BJ (cell line): ENCODE data around the gene TBL3. TPM values are rescaled to one million over a fixed set of nuclear protein-coding genes. Genes with fewer than 3 reads are reported as not detected.
A peak's percentile ranks its signal among the peaks of the same experiment; 100 is the strongest.

ENCODE experiments used
- CTCF ChIA-PET: fragments of 350-600 bp; formaldehyde crosslinking; extraction: SDS; loops from one replicate; lab custom pipeline; 2021; ENCODE audit warnings: antibody characterized with exemption, inconsistent platforms; lab: Yijun Ruan, JAX
- POLR2A ChIA-PET: fragments of 300-600 bp; sonication (Branson Sonifier 250); formaldehyde crosslinking; extraction: SDS; loops from one replicate; lab custom pipeline; 2021; ENCODE audit warnings: antibody characterized with exemption; lab: Charles Lee
- DNase-seq: peaks from one replicate; pipeline ENCODE4 v3.0.0-alpha.2; 2011; ENCODE audit warnings: low read depth
- H3K27me3 ChIP-seq: 2 replicates; pipeline ENCODE4 v1.6.0; 2011; ENCODE audit warnings: low read length; ENCODE audit not compliant: control insufficient read depth, insufficient read depth
- H3K36me3 ChIP-seq: 2 replicates; pipeline ENCODE4 v1.5.1; 2011; ENCODE audit warnings: low read length; ENCODE audit not compliant: control insufficient read depth, insufficient read depth
- H3K4me3 ChIP-seq: 2 replicates; pipeline ENCODE4 v1.5.1; 2011; ENCODE audit warnings: low read depth, mild to moderate bottlenecking, control low read depth, low read length
- CTCF ChIP-seq: IDR thresholded peaks from 2 replicates; pipeline ENCODE4 v1.5.1; 2011; ENCODE audit warnings: low read depth, mild to moderate bottlenecking, control low read depth, inconsistent platforms, low read length, moderate library complexity; ENCODE audit not compliant: insufficient read depth
- polyA plus RNA-seq: library from polyadenylated mRNA; depleted of rRNA; stranded (reverse); fragments of >200 nt; gene quantifications from 2 replicates; pipeline ENCODE4 v1.2.3, GENCODE V29; 2011

TBL3 gene
- polyA plus RNA-seq, 1 experiment: 33.1 TPM

- H3K36me3 ChIP-seq: no peaks in the 10 kb centered on the region
- H3K4me3 ChIP-seq: no peak overlapping the region
- TF ChIP-seq CTCF: peak; percentile 53
- ChIA-PET CTCF (interaction anchor here (0.8 to 3.4 kb wide), 3 partner anchors 13 to 124 kb away, joined by 3 to 15 read pairs (median 5); partner anchors contain the start of genes NTHL1 and TSC2), POLR2A (no interaction called here)
- DNase-seq: no peak
- H3K27me3 ChIP-seq: peaks cover 6% of the 10 kb centered on the region; the same call in 1 of the 2 replicates
These were observed 44.6 kb downstream of the TBL3 start for GRCh38 chr16:2016407-2016922.

- no peaks in the 10 kb centered on the region for H3K36me3 ChIP-seq
- H3K27me3 ChIP-seq: peaks cover 6% of the 10 kb centered on the region; the same call in 1 of the 2 replicates
- ChIA-PET POLR2A (no interaction called here), CTCF (interaction anchor here (1.5 to 2.7 kb wide), 5 partner anchors 15 to 134 kb away, joined by 3 to 8 read pairs (median 4); partner anchors contain the start of genes NTHL1, RPS2 and TSC2)
- no peak for DNase-seq
- TF ChIP-seq CTCF: no peak
- no peak within 1 kb of the TSS for H3K4me3 ChIP-seq
These were observed 47.7 kb downstream of the TBL3 start, which contains the start of gene NPW for GRCh38 chr16:2019518-2019920. Gene NPW, plus strand, starts transcription at chr16:2019785.

- H3K27me3 ChIP-seq: peaks cover 6% of the 10 kb centered on the region; the same call in 1 of the 2 replicates
- H3K4me3 ChIP-seq: no peak overlapping the region
- CTCF ChIA-PET: interaction anchor here (0.7 to 2.7 kb wide), 6 partner anchors 16 to 133 kb away, joined by 3 to 8 read pairs (median 4); partner anchors contain the start of genes NTHL1, RPS2 and TSC2
- H3K36me3 ChIP-seq: no peaks in the 10 kb centered on the region
- DNase-seq: no peak
- no peak for TF ChIP-seq CTCF
- POLR2A ChIA-PET: no interaction called here
These were observed 48.3 kb downstream of the TBL3 start for GRCh38 chr16:2019921-2020831.

GRCh38 chr16:2022723-2023091 lies 50.9 kb downstream of the TBL3 start:
- ChIA-PET CTCF (interaction anchor here (0.6 to 4.2 kb wide), 37 partner anchors 9 to 1054 kb away, joined by 3 to 34 read pairs (median 4); partner anchors contain the start of gene TRAF7), POLR2A (interaction anchor here (0.5 to 0.6 kb wide), 3 partner anchors 43 to 152 kb away, joined by 3 to 22 read pairs (median 5); no protein-coding TSS in a partner anchor)
- Histone ChIP-seq H3K27me3 (peaks cover 6% of the 10 kb centered on the region; the same call in 1 of the 2 replicates), H3K4me3 (peak overlapping the region; percentile 4), H3K36me3 (no peaks in the 10 kb centered on the region)
- DNase-seq: no peak
- no peak for TF ChIP-seq CTCF
